PFSK-1 (cell line): ENCODE data around the gene IGLL1.

Experiments used
- FOXP2 ChIP-seq: optimal IDR thresholded peaks from 2 replicates; pipeline ENCODE3; 2011; ENCODE audit warnings: borderline replicate concordance, control low read depth, inconsistent platforms; ENCODE audit not compliant: insufficient read depth; ENCODE audit errors: extremely low read length, extremely low read depth
- POLR2AphosphoS5 ChIP-seq: IDR thresholded peaks from 2 replicates; pipeline ENCODE4 v1.6.1; 2012; ENCODE audit warnings: low read depth, mild to moderate bottlenecking, control low read depth, low read length, moderate library complexity
- REST ChIP-seq, 2 experiments: IDR thresholded peaks; 2 replicates each; pipeline versions ENCODE4 v1.6.1 to v1.8.0; 2011 to 2012; ENCODE audit warnings: low read depth in 2 of 2, low read length in 2 of 2, control low read depth in 1 of 2, inconsistent platforms in 1 of 2, mild to moderate bottlenecking in 1 of 2, moderate library complexity in 1 of 2; ENCODE audit not compliant: insufficient read depth in 1 of 2
- SIN3A ChIP-seq: IDR thresholded peaks from 2 replicates; pipeline ENCODE4 v1.6.1; 2012; ENCODE audit warnings: mild to moderate bottlenecking, low read length, moderate library complexity, borderline replicate concordance; ENCODE audit not compliant: insufficient read depth
- TAF1 ChIP-seq: IDR thresholded peaks from 2 replicates; pipeline ENCODE4 v1.6.1; 2012; ENCODE audit warnings: low read length, control low read depth, borderline replicate concordance; ENCODE audit not compliant: insufficient read depth

The IGLL1 gene

GRCh38 chr22:23553438-23553837 lies 26.7 kb downstream of the IGLL1 start:
- TF ChIP-seq FOXP2: no peak
- TF ChIP-seq REST (IDR thresholded peaks at IDR 0.05; ENCODE audit: insufficient read depth in 1 of 2, low read depth in 2 of 2, low read length in 2 of 2): no peak
- TF ChIP-seq TAF1: no peak
- no peak for TF ChIP-seq SIN3A
- TF ChIP-seq POLR2AphosphoS5: no peak

GRCh38 chr22:23552573-23552972 lies 27.5 kb downstream of the IGLL1 start:
- TF ChIP-seq SIN3A: no peak

- no peak for TF ChIP-seq SIN3A
- no peak for TF ChIP-seq TAF1
- TF ChIP-seq FOXP2: no peak
- TF ChIP-seq REST (IDR thresholded peaks at IDR 0.05; ENCODE audit: insufficient read depth in 1 of 2, low read depth in 2 of 2, low read length in 2 of 2): no peak
- TF ChIP-seq POLR2AphosphoS5: no peak
Measured at GRCh38 chr22:23551385-23551784, 28.7 kb downstream of the IGLL1 start.

- TF ChIP-seq FOXP2 (no peak), TAF1 (no peak), REST (IDR thresholded peaks at IDR 0.05; ENCODE audit: insufficient read depth in 1 of 2, low read depth in 2 of 2, low read length in 2 of 2) (no peak), SIN3A (no peak), POLR2AphosphoS5 (no peak)
Measured at GRCh38 chr22:23550049-23550650, 29.9 kb downstream of the IGLL1 start.

GRCh38 chr22:23549198-23549595 lies 30.9 kb downstream of the IGLL1 start:
- TF ChIP-seq POLR2AphosphoS5 (no peak), FOXP2 (no peak), TAF1 (no peak), SIN3A (no peak), REST (IDR thresholded peaks at IDR 0.05; ENCODE audit: insufficient read depth in 1 of 2, low read depth in 2 of 2, low read length in 2 of 2) (no peak)
